HFF-Myc (cell line): Measurements from ENCODE around the gene PRELID2.
A peak's percentile ranks its signal among the peaks of the same experiment; 100 is the strongest.
"Not testable (repeated sequence)": the region's sequence is repeated elsewhere in the genome, so short reads cannot be mapped to it uniquely, and the experiment has no call there.

ENCODE experiments used
- DNase-seq: peaks from one replicate; pipeline ENCODE4 v3.0.0-alpha.2; 2011; ENCODE audit warnings: low read depth; ENCODE audit errors: extremely low read depth
- H3K4me3 ChIP-seq: replicated peaks from 2 replicates; pipeline ENCODE4 v1.5.1; 2011; ENCODE audit warnings: low read depth, mild to moderate bottlenecking, control low read depth, low read length
- TF ChIP-seq, protein P1 (sequence below): IDR thresholded peaks from 2 replicates; pipeline ENCODE4 v1.5.1; 2012; ENCODE audit warnings: mild to moderate bottlenecking, low read depth, low read length, control low read depth; ENCODE audit errors: missing control alignments

The PRELID2 gene

GRCh38 chr5:145801195-145801594 lies 33.9 kb downstream of the PRELID2 start:
- DNase-seq: no peak
- H3K4me3 ChIP-seq: no peak overlapping the region
- TF ChIP-seq, protein P1, sequence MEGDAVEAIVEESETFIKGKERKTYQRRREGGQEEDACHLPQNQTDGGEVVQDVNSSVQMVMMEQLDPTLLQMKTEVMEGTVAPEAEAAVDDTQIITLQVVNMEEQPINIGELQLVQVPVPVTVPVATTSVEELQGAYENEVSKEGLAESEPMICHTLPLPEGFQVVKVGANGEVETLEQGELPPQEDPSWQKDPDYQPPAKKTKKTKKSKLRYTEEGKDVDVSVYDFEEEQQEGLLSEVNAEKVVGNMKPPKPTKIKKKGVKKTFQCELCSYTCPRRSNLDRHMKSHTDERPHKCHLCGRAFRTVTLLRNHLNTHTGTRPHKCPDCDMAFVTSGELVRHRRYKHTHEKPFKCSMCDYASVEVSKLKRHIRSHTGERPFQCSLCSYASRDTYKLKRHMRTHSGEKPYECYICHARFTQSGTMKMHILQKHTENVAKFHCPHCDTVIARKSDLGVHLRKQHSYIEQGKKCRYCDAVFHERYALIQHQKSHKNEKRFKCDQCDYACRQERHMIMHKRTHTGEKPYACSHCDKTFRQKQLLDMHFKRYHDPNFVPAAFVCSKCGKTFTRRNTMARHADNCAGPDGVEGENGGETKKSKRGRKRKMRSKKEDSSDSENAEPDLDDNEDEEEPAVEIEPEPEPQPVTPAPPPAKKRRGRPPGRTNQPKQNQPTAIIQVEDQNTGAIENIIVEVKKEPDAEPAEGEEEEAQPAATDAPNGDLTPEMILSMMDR: no peak

DNA sequence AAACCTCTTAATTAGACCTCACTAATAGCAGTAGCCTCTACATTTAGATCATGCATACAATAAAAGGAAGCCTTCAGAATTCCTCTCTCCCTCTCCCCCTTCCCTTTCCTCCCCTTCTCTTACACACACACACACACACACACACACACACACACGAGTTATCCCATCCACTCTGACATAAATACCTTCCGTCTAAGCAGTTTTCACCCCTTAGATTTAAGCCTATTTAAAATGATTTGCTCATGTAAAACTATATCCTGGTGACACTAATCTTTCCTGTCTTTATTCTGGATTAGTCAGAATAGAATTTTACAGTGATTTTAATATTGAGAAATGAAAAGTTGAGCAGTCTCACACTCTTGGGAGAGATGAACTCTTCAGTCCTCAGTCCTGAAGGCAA lies 35.0 kb downstream of the PRELID2 start:
- DNase-seq: no peak
- TF ChIP-seq, protein P1: no peak
- H3K4me3 ChIP-seq: no peak overlapping the region

DNA sequence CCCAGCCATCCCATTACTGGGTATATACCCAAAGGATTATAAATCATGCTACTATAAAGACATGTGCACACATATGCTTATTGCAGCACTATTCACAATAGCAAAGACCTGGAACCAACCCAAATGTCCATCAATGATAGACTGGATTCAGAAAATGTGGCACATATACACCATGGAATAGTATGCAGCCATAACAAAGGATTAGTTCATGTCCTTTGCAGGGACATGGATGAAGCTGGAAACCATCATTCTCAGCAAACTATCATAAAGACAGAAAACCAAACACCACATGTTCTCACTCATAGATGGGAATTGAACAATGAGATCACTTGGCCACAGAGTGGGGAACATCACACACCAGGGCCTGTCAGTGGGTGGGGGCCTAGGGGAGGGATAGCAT lies 36.6 kb downstream of the PRELID2 start:
- H3K4me3 ChIP-seq, DNase-seq: not testable (repeated sequence)

DNA sequence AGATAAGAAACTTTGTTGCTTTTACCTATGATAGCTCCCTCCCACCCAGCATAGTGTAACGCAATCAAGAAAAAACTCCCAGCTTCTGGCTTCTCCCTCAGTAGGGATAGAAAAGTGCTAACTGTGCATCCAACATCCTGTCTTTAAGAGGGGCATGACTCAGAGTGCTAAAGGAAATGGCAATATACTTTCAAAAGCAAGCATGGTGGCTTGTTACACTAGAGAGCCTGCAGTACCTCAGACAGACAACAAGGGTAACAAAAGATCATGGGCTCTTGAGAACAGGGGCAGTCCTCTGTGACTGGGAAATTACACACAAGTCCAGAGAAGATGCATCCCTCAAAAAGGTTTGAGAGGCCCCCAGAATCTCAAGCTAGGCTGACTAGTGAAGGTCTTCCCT lies 37.8 kb downstream of the PRELID2 start:
- DNase-seq: peak; percentile 10
- TF ChIP-seq, protein P1: no peak
- no peak overlapping the region for H3K4me3 ChIP-seq

DNA sequence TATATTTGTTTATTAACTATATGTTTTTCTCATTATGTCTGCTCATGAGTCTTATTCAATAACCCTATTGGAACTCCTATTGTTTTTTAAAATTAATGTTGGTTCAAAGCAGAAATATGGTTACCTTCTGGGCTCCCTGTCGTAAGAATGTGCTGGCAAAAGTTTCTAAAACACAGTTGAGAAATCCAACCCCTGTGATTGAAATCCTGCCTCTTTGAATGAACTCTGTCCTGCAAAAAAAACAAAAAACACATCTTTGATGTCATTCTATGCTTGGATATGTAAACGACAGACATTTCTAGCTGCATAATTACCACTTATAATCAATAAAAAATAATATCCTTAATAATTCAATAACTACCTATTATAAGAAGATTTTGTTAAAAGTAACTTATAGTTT lies 38.8 kb downstream of the PRELID2 start:
- no peak for DNase-seq
- H3K4me3 ChIP-seq: no peak overlapping the region
- TF ChIP-seq, protein P1: no peak

DNA sequence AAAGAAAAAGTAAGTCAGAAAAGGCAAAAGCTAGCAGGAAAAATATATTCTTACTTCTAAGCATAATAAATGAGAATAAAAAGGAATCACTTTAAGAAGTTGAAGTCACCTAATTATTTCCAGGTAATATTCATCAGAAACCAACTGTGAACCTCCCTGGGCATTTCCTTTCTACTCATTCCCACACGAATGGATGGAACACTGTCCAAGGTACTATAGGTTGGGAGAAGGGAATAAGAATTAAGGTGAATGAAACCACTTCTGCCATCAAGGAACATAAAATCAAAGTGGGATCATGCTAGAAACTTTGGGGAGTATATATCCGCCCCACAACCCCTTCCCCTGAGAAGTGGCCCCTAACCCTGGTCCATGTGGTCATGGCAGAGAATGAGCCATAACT lies 41.6 kb downstream of the PRELID2 start:
- no peak overlapping the region for H3K4me3 ChIP-seq
- no peak for DNase-seq
- TF ChIP-seq, protein P1: no peak

DNA sequence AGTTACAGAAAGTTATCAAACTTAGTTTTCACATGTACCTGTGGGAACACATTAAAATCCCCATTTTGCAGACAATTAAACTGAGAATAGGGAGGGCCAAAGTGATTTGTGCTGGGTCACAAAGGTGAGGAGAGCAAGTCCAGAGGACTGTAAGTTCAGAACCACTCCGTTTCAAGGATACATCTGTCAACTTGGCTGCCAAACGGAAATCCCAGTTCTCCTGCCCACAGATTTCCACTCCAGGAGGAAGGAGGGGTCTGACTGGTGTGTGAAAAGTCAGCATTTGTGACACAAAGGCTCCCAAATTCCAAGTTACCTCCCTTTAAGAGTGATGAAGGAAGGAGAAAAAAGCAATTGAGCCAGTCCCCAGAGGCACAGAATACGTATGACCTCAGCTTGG lies 42.3 kb downstream of the PRELID2 start:
- TF ChIP-seq, protein P1: no peak
- no peak overlapping the region for H3K4me3 ChIP-seq
- DNase-seq: no peak
